Activated CD8-positive, alpha-beta T cell treated with anti-CD3 and anti-CD28 coated beads for 36 hours (primary cell): ENCODE data around the gene B4GALT2. TPM values are rescaled to one million over a fixed set of nuclear protein-coding genes. Genes with fewer than 3 reads are reported as not detected.

Experiments
- ATAC-seq: fragments of 200-7000 bp; cut with Tn5 transposase; one replicate; pipeline ENCODE4 v1.10.0; 2021; ENCODE audit warnings: mild to moderate bottlenecking, moderate library complexity
- CTCF ChIA-PET: fragments of 350-600 bp; sonication (Branson Sonifier 250); formaldehyde crosslinking; loops from one replicate; lab custom pipeline; 2021; ENCODE audit warnings: antibody characterized with exemption; lab: Charles Lee
- POLR2A ChIA-PET: fragments of 350-600 bp; sonication (Branson Sonifier 250); formaldehyde crosslinking; loops from one replicate; lab custom pipeline; 2021; ENCODE audit warnings: antibody characterized with exemption; lab: Charles Lee
- DNase-seq: peaks from one replicate; pipeline ENCODE4 v3.0.0-alpha.2; 2020
- H3K27ac Mint-ChIP-seq: one replicate; pipeline ENCODE4 v1.8.0; 2021; ENCODE audit warnings: mild to moderate bottlenecking, mixed read lengths
- H3K27me3 Mint-ChIP-seq: one replicate; pipeline ENCODE4 v1.8.0; 2021; ENCODE audit warnings: mixed read lengths
- H3K36me3 Mint-ChIP-seq: one replicate; pipeline ENCODE4 v1.8.0; 2021; ENCODE audit warnings: low read depth, mixed read lengths
- H3K4me1 Mint-ChIP-seq: one replicate; pipeline ENCODE4 v1.8.0; 2021; ENCODE audit warnings: low read depth, mixed read lengths
- H3K4me3 Mint-ChIP-seq: one replicate; pipeline ENCODE4 v1.8.0; 2021; ENCODE audit warnings: mild to moderate bottlenecking, moderate library complexity, mixed read lengths
- H3K9me3 Mint-ChIP-seq: one replicate; pipeline ENCODE4 v1.8.0; 2021; ENCODE audit warnings: mixed read lengths
- CTCF ChIP-seq: fragments of 200-600 bp; IDR thresholded peaks from one replicate; pipeline ENCODE4 v1.8.0; 2022; ENCODE audit warnings: antibody characterized with exemption, mild to moderate bottlenecking
- intact Hi-C: fragments of 100-400 bp; cut with micrococcal nuclease; formaldehyde crosslinking; loops from one replicate; pipeline ENCODE4 v1.10.0; 2022
- total RNA-seq, 2 experiments: library from RNA; stranded (reverse); gene quantifications; one replicate each; pipeline ENCODE4 v1.2.3, GENCODE V29; 2021

B4GALT2 gene
- total RNA-seq, 2 experiments from 2014 or later = 35.4 to 35.5 TPM

GRCh38 chr1:44012404-44012803 lies 33.4 kb downstream of the B4GALT2 start:
- intact Hi-C loops = no loop called here
- peaks cover 12% of the 10 kb centered on the region for H3K4me1 Mint-ChIP-seq
- H3K9me3 Mint-ChIP-seq = no peaks in the 10 kb centered on the region
- POLR2A ChIA-PET = no interaction called here
- CTCF ChIA-PET = interaction anchor here (2.0 kb wide), 1 partner anchor 35 kb away, joined by 8 read pairs; no protein-coding TSS in a partner anchor
- no peak overlapping the region for H3K4me3 Mint-ChIP-seq
- H3K27me3 Mint-ChIP-seq = no peaks in the 10 kb centered on the region
- DNase-seq (no peak), ATAC-seq (no peak)
- no peak for TF ChIP-seq CTCF
- no peak overlapping the region for H3K27ac Mint-ChIP-seq
- peaks cover 2% of the 10 kb centered on the region for H3K36me3 Mint-ChIP-seq

GRCh38 chr1:44012941-44013609 lies 34.1 kb downstream of the B4GALT2 start:
- no peak for TF ChIP-seq CTCF
- ChIA-PET CTCF (interaction anchor here (0.6 to 2.4 kb wide), 2 partner anchors 8 to 12 kb away, joined by 3 to 19 read pairs; no protein-coding TSS in a partner anchor), POLR2A (interaction anchor here (0.7 kb wide), 1 partner anchor 20 kb away, joined by 3 read pairs; no protein-coding TSS in a partner anchor)
- peak; percentile 61 for ATAC-seq
- intact Hi-C loops = no loop called here
- no peak overlapping the region for H3K27ac Mint-ChIP-seq
- H3K4me3 Mint-ChIP-seq = no peak overlapping the region
- peak; percentile 27 for DNase-seq
- peaks cover 2% of the 10 kb centered on the region for H3K36me3 Mint-ChIP-seq
- H3K4me1 Mint-ChIP-seq = peaks cover 12% of the 10 kb centered on the region
- H3K9me3 Mint-ChIP-seq = no peaks in the 10 kb centered on the region
- no peaks in the 10 kb centered on the region for H3K27me3 Mint-ChIP-seq

- no peak for TF ChIP-seq CTCF
- Mint-ChIP-seq H3K9me3 (no peaks in the 10 kb centered on the region), H3K27me3 (no peaks in the 10 kb centered on the region), H3K4me1 (peaks cover 12% of the 10 kb centered on the region), H3K36me3 (no peaks in the 10 kb centered on the region), H3K27ac (no peak overlapping the region), H3K4me3 (no peak overlapping the region)
- POLR2A ChIA-PET = interaction anchor here (0.7 to 1.5 kb wide), 3 partner anchors 13 to 21 kb away, joined by 3 read pairs; no protein-coding TSS in a partner anchor
- intact Hi-C loops = no loop called here
- CTCF ChIA-PET = interaction anchor here (1.3 to 2.4 kb wide), 3 partner anchors 9 to 34 kb away, joined by 6 to 19 read pairs (median 6); no protein-coding TSS in a partner anchor
- no peak for DNase-seq
- ATAC-seq = no peak
Measured at GRCh38 chr1:44013949-44014348, 34.9 kb downstream of the B4GALT2 start.

GRCh38 chr1:44014365-44015104 lies 35.5 kb downstream of the B4GALT2 start:
- CTCF ChIA-PET = interaction anchor here (1.0 to 2.4 kb wide), 4 partner anchors 9 to 34 kb away, joined by 3 to 19 read pairs (median 6); partner anchors contain the start of gene SLC6A9
- DNase-seq (no peak), ATAC-seq (no peak)
- intact Hi-C loops = no loop called here
- no peak for TF ChIP-seq CTCF
- H3K27me3 Mint-ChIP-seq = no peaks in the 10 kb centered on the region
- POLR2A ChIA-PET = interaction anchor here (0.7 to 1.5 kb wide), 3 partner anchors 12 to 1090 kb away, joined by 3 read pairs; no protein-coding TSS in a partner anchor
- H3K4me3 Mint-ChIP-seq = no peak overlapping the region
- no peaks in the 10 kb centered on the region for H3K9me3 Mint-ChIP-seq
- H3K4me1 Mint-ChIP-seq = peaks cover 12% of the 10 kb centered on the region
- H3K27ac Mint-ChIP-seq = no peak overlapping the region
- H3K36me3 Mint-ChIP-seq = no peaks in the 10 kb centered on the region
